Inflammatory macrophage treated with lipopolysaccharide for 1 hour (primary cell): Measurements from ENCODE around the gene SRP72.

Experiments
- DNase-seq, 2 donors: peaks; one replicate each; pipeline ENCODE4 v3.0.0-alpha.2; 2020 to 2022

SRP72 gene

DNA sequence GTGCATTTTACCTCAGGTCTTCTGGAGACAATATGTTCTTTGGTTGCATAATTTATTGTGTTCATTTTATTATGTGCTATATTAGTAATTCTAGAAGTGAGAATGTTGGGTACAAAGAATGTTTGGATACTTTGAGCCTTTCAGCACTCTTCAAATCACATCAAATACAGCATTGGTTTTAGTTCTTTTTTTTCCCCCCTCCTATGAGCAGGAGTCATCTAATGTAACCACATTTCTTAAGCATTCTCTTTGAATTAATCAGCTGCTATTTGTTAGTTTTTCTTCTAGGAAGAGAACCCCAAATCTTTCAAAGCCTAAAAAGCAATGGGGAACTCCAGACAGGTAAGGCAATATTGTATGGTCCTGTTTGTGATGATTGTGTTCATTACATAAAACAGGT lies 84.9 kb downstream of the SRP72 start:
- no peak for DNase-seq
